IPS-18a (cell line): Measurements from ENCODE around the gene SBNO1.
"Not testable (repeated sequence)": the region's sequence is repeated elsewhere in the genome, so short reads cannot be mapped to it uniquely, and the experiment has no call there.

Source experiments
- H3K27ac ChIP-seq: one replicate; pipeline ENCODE4 v1.5.1; 2013; ENCODE audit warnings: low read length
- H3K27me3 ChIP-seq: one replicate; pipeline ENCODE4 v1.6.1; 2013; ENCODE audit warnings: mild to moderate bottlenecking, low read length; ENCODE audit not compliant: control insufficient read depth, insufficient read depth
- H3K36me3 ChIP-seq: one replicate; pipeline ENCODE4 v1.6.1; 2013; ENCODE audit warnings: low read depth, low read length; ENCODE audit not compliant: control insufficient read depth
- H3K4me1 ChIP-seq: one replicate; pipeline ENCODE4 v1.6.1; 2013; ENCODE audit warnings: low read depth, low read length; ENCODE audit not compliant: control insufficient read depth
- H3K4me3 ChIP-seq: one replicate; pipeline ENCODE4 v1.5.1; 2013; ENCODE audit warnings: low read length
- H3K9ac ChIP-seq: one replicate; pipeline ENCODE4 v1.6.1; 2013; ENCODE audit warnings: mild to moderate bottlenecking, low read length, moderate library complexity
- H3K9me3 ChIP-seq: one replicate; pipeline ENCODE4 v1.6.1; 2013; ENCODE audit warnings: low read depth, low read length; ENCODE audit not compliant: control insufficient read depth

SBNO1 gene

GRCh38 chr12:123335490-123335889, 29.2 kb downstream of the SBNO1 start:
- Histone ChIP-seq H3K27me3 (no peaks in the 10 kb centered on the region), H3K9me3 (no peaks in the 10 kb centered on the region), H3K27ac (no peak overlapping the region), H3K9ac (no peak overlapping the region), H3K4me1 (no peaks in the 10 kb centered on the region), H3K4me3 (no peak overlapping the region), H3K36me3 (peaks cover 62% of the 10 kb centered on the region)

DNA sequence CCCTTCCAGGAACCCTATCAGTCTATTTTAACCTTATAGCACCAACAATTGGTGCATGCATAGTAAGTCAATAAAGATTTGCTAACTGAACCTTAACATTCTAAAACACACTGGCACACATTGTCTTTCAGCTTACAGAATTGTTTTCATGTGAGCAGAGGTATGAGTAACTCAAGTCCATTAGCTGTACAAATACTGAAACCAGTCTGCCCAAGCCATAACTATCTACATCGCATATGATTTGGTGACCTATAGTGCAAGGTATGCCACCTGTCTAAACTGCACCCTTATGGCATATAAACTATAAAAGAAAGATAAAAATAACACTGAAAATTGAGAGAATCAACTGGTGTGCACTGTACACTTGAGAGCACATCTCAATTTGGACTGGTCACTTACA, 34.8 kb downstream of the SBNO1 start:
- Histone ChIP-seq H3K9ac (no peak overlapping the region), H3K9me3 (no peaks in the 10 kb centered on the region), H3K27me3 (no peaks in the 10 kb centered on the region), H3K36me3 (peaks cover 72% of the 10 kb centered on the region), H3K4me1 (no peaks in the 10 kb centered on the region), H3K27ac (no peak overlapping the region), H3K4me3 (no peak overlapping the region)

GRCh38 chr12:123319826-123320225, 44.8 kb downstream of the SBNO1 start:
- Histone ChIP-seq H3K9ac (no peak overlapping the region), H3K36me3 (peaks cover 83% of the 10 kb centered on the region), H3K4me3 (no peak overlapping the region), H3K9me3 (no peaks in the 10 kb centered on the region), H3K4me1 (no peaks in the 10 kb centered on the region), H3K27ac (no peak overlapping the region), H3K27me3 (no peaks in the 10 kb centered on the region)

DNA sequence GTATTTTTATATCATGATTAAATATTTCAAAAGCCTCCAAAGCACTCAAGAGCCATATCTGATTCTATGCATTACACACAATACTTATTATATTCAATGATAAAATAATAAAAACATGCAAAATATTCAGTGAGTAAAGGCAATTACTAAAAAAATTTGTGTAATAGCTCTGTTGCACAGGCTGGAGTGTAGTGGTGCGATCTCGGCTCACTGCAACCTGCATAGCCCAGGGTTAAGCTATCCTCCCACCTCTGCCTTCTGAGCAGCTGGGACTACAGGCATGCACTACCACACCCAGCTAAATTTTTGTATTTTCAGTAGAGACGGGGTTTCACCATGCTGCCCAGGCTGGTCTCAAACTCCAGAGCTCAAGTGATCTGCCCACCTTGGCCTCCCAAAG, 45.4 kb downstream of the SBNO1 start:
- no peaks in the 10 kb centered on the region for H3K4me1 ChIP-seq

GRCh38 chr12:123313046-123313445, 51.6 kb downstream of the SBNO1 start:
- peaks cover 80% of the 10 kb centered on the region for H3K36me3 ChIP-seq
- not testable (repeated sequence) for H3K9ac ChIP-seq, H3K4me1 ChIP-seq, H3K9me3 ChIP-seq, H3K27ac ChIP-seq, H3K27me3 ChIP-seq, H3K4me3 ChIP-seq

More for the DNA sequence above, 45.4 kb downstream of the SBNO1 start:
- Histone ChIP-seq H3K36me3 (peaks cover 78% of the 10 kb centered on the region), H3K4me3 (no peak overlapping the region), H3K27me3 (no peaks in the 10 kb centered on the region), H3K9me3 (no peaks in the 10 kb centered on the region), H3K9ac (no peak overlapping the region), H3K27ac (no peak overlapping the region)

DNA sequence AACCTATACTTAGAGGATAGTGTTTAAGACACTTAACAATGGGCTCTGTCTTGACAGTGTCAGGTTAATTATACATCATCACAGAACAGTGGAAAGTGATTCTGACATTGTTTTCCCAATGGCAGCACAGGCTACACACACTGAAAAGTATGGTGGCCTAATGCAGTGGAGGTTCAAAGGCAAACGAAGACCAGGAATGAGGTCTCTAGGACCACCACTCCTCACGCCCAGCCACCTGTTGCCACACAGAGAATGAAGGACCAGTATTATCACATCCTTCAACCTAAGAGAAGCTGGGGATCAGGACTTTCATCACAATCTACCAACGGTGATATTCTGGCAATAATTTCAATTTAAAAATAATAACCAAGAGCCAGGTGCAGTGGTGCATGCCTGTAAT, 58.4 kb downstream of the SBNO1 start:
- H3K9ac ChIP-seq = no peak overlapping the region
- no peaks in the 10 kb centered on the region for H3K4me1 ChIP-seq
- peaks cover 89% of the 10 kb centered on the region for H3K36me3 ChIP-seq
- H3K27me3 ChIP-seq = no peaks in the 10 kb centered on the region
- H3K27ac ChIP-seq = no peak overlapping the region
- H3K9me3 ChIP-seq = no peaks in the 10 kb centered on the region
- no peak overlapping the region for H3K4me3 ChIP-seq

- Histone ChIP-seq H3K36me3 (peaks cover 88% of the 10 kb centered on the region), H3K9ac (no peak overlapping the region)
Measured at GRCh38 chr12:123305136-123305535, 59.5 kb downstream of the SBNO1 start.

GRCh38 chr12:123293178-123293760, 71.4 kb downstream of the SBNO1 start:
- no peaks in the 10 kb centered on the region for H3K27me3 ChIP-seq
- no peak overlapping the region for H3K27ac ChIP-seq
- H3K4me1 ChIP-seq = no peaks in the 10 kb centered on the region
- no peak overlapping the region for H3K4me3 ChIP-seq
- H3K36me3 ChIP-seq = peaks cover 68% of the 10 kb centered on the region
- H3K9me3 ChIP-seq = no peaks in the 10 kb centered on the region
- H3K9ac ChIP-seq = no peak overlapping the region

More at GRCh38 chr12:123305136-123305535, 59.5 kb downstream of the SBNO1 start:
- Histone ChIP-seq H3K27me3 (no peaks in the 10 kb centered on the region), H3K4me1 (no peaks in the 10 kb centered on the region), H3K9me3 (no peaks in the 10 kb centered on the region), H3K4me3 (no peak overlapping the region), H3K27ac (no peak overlapping the region)

GRCh38 chr12:123289911-123290310, 74.7 kb downstream of the SBNO1 start:
- H3K27ac ChIP-seq = no peak overlapping the region
- no peak overlapping the region for H3K4me3 ChIP-seq
- no peak overlapping the region for H3K9ac ChIP-seq
- no peaks in the 10 kb centered on the region for H3K4me1 ChIP-seq
- H3K9me3 ChIP-seq = no peaks in the 10 kb centered on the region
- peaks cover 37% of the 10 kb centered on the region for H3K36me3 ChIP-seq
- H3K27me3 ChIP-seq = no peaks in the 10 kb centered on the region

- Histone ChIP-seq H3K27me3 (no peaks in the 10 kb centered on the region), H3K4me3 (no peak overlapping the region), H3K36me3 (peaks cover 27% of the 10 kb centered on the region), H3K27ac (no peak overlapping the region), H3K9ac (no peak overlapping the region), H3K4me1 (no peaks in the 10 kb centered on the region), H3K9me3 (no peaks in the 10 kb centered on the region)
Measured at GRCh38 chr12:123288751-123289346, 75.8 kb downstream of the SBNO1 start.

GRCh38 chr12:123286652-123287373, 77.8 kb downstream of the SBNO1 start:
- Histone ChIP-seq H3K9me3 (no peaks in the 10 kb centered on the region), H3K36me3 (peaks cover 7% of the 10 kb centered on the region), H3K27me3 (no peaks in the 10 kb centered on the region), H3K27ac (no peak overlapping the region), H3K4me1 (no peaks in the 10 kb centered on the region), H3K4me3 (no peak overlapping the region), H3K9ac (no peak overlapping the region)

- Histone ChIP-seq H3K27ac (no peak overlapping the region), H3K9me3 (no peaks in the 10 kb centered on the region), H3K4me1 (no peaks in the 10 kb centered on the region), H3K4me3 (no peak overlapping the region), H3K9ac (no peak overlapping the region), H3K27me3 (no peaks in the 10 kb centered on the region), H3K36me3 (peaks cover 5% of the 10 kb centered on the region)
Measured at GRCh38 chr12:123284669-123285068, 80.0 kb downstream of the SBNO1 start.
